Urothelium cell line (cell line): Measurements from ENCODE around the gene CLTCL1.
A peak's percentile ranks its signal among the peaks of the same experiment; 100 is the strongest.
"Not testable (repeated sequence)": the region's sequence is repeated elsewhere in the genome, so short reads cannot be mapped to it uniquely, and the experiment has no call there.

ENCODE experiments used
- DNase-seq: peaks from one replicate; pipeline ENCODE4 v3.0.0; 2011; ENCODE audit warnings: low spot score, mixed read lengths
- FAIRE-seq: peaks from 2 replicates; lab custom pipeline; 2011; peaks lifted over from hg19 to GRCh38; lab: Jason Lieb, UNC

The CLTCL1 gene

DNA sequence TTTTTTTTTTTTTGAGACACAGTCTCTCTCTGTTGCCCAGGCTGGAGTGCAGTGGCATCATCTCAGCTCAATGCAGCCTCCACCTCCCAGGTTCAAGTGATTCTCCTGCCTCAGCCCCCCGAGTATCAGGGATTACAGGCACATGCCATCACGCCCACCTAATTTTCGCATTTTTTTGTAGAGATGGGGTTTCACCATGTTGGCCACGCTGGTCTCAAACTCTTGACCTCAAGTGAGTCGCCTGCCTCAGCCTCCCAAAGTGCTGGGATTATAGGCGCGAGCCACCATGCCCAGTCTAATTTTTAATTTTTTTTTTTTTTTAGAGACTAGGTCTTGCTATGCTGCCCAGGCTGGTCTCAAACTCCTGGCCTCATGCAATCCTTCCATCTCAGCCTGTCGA lies 35.2 kb downstream of the CLTCL1 start:
- DNase-seq, FAIRE-seq: not testable (repeated sequence)

- FAIRE-seq (peak; percentile 17), DNase-seq (no peak)
Observed at GRCh38 chr22:19253143-19253542, 38.4 kb downstream of the CLTCL1 start.

DNA sequence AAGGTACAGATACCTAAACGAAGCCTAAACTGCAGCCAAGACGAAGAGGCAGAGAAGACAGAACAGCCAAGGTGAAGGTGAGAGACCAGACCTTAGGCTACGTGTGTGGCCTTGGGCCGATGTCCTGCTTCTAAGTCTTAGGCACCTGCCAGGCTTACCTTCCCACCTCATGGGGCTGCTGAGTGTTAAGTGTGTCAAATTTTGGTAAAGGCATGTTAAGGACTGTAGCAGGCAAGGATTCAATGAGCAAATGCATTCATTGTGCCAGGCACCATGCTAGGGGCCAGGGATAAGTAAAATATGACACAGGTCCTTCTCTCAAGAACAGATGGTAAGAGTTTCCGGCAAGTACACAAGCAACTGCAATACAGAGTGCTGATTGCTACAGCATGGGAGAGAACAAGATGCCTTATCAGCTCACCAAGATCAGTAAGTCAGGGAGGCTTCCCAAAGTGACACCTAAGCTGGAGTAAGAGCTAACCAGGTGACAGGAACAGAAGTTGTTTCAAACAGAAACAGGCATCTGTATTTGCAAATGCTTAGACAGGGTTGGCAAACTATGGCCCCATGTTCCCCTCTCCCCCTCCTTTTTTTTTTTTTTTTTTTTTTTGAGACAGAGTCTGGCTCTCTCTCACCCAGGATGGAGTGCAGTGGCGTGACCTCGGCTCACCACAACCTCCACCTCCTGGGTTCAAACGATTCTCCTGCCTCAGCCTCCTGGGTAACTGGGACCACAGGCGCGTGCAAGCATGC lies 46.7 kb downstream of the CLTCL1 start:
- DNase-seq (no peak), FAIRE-seq (peak; percentile 62)

DNA sequence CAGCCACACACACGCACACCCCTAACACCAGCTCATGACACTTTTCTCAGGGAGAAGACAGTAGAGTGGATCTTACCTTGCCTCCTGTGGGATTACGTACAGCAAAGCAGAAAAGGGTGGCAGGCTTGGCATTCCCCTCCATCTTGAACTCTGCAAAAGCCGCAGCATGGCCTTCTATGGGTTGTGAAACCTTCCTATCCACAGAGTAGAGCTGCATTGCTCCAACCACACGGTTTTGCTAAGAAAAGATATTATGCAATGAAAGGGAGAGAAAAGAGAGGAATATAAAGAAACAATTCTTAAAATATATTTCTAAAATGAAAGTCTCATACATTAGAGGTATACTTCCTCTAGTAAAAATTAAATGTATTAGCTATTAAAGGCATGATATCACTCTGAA lies 48.8 kb downstream of the CLTCL1 start:
- no peak for FAIRE-seq
- no peak for DNase-seq

GRCh38 chr22:19241593-19241906 lies 50.0 kb downstream of the CLTCL1 start:
- DNase-seq (no peak), FAIRE-seq (no peak)

- DNase-seq (no peak), FAIRE-seq (no peak)
Observed at GRCh38 chr22:19240813-19241592, 50.5 kb downstream of the CLTCL1 start.

- FAIRE-seq, result peak; percentile 35
- DNase-seq, result no peak
Observed at GRCh38 chr22:19239464-19239863, 52.1 kb downstream of the CLTCL1 start.

- no peak for DNase-seq
- no peak for FAIRE-seq
Observed at GRCh38 chr22:19238900-19239299, 52.6 kb downstream of the CLTCL1 start.

- no peak for DNase-seq
- no peak for FAIRE-seq
Observed at GRCh38 chr22:19235874-19236273, 55.6 kb downstream of the CLTCL1 start.

GRCh38 chr22:19234126-19234896 lies 57.2 kb downstream of the CLTCL1 start:
- DNase-seq (no peak), FAIRE-seq (no peak)

DNA sequence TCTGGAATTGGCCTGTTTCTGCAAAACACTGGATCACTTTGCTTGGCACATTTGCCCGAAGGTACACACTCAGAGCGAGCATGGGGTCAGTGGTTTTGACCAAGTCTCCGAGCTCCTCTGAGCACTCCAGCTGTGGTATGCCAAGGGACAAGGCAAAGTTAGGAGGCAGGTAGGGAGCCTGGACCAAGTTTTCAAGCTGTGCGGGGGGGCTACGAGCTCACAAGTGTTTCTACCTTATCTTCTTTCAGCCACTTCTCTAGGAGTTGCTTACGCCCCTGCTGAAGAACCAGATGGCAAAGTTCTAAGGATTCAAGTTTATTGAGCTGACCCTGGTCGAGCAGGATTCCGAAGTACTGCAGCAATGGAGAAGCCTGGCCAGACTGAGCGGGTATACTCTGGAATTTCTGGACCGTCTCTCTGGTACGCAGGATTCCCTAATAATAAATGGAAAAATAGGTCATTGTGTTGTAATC lies 58.3 kb downstream of the CLTCL1 start:
- no peak for DNase-seq
- FAIRE-seq, result no peak

GRCh38 chr22:19232623-19233022 lies 58.9 kb downstream of the CLTCL1 start:
- FAIRE-seq (no peak), DNase-seq (no peak)

- FAIRE-seq (no peak), DNase-seq (no peak)
Observed at GRCh38 chr22:19231986-19232385, 59.5 kb downstream of the CLTCL1 start.

DNA sequence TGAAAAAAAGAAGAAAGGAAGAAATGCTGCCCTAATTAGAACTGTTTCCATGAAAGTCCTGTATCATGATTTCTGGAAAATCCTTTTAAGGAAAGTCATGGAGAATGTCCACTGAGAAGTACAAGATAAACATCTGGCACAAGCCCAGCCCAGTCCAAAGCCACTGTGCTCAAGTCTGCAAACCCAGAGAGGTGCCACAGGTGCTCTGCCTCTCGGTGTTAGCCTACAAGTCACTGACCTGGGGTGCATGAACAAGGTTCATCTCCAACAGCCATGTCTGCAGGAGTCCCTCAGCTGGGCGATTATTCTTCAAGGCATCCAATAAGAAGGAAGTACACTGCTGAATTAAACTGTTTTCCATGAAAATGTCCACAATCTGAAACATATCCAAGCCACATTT lies 61.9 kb downstream of the CLTCL1 start:
- DNase-seq (no peak), FAIRE-seq (no peak)

DNA sequence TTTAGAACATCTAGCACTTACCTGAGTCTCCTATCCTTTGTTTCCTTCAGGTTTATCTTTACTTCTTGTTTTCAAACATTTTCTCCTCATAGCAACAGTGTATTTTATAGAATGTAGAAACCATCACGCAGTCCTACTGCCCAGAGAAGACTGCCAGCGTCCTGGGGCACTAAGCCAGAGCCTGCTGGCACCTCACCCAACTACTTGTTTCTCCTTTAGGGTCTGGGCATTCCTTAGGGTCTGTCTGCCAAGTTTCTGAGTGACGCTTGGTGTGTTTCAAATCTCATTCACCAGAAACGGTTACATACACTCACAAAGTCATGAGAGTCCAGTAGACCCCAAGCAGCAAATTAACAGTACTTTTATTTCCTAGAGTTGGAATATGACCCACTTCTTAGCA lies 63.3 kb downstream of the CLTCL1 start:
- FAIRE-seq (no peak), DNase-seq (no peak)

- no peak for FAIRE-seq
- no peak for DNase-seq
Observed at GRCh38 chr22:19226428-19226827, 65.1 kb downstream of the CLTCL1 start.

- no peak for FAIRE-seq
- DNase-seq, result no peak
Observed at GRCh38 chr22:19225560-19225959, 66.0 kb downstream of the CLTCL1 start.

- FAIRE-seq (no peak), DNase-seq (no peak)
Observed at GRCh38 chr22:19224985-19225384, 66.5 kb downstream of the CLTCL1 start.

GRCh38 chr22:19224557-19224956 lies 67.0 kb downstream of the CLTCL1 start:
- no peak for DNase-seq

GRCh38 chr22:19223617-19224016 lies 67.9 kb downstream of the CLTCL1 start:
- no peak for FAIRE-seq

More at GRCh38 chr22:19224557-19224956, 67.0 kb downstream of the CLTCL1 start:
- FAIRE-seq, result no peak

DNA sequence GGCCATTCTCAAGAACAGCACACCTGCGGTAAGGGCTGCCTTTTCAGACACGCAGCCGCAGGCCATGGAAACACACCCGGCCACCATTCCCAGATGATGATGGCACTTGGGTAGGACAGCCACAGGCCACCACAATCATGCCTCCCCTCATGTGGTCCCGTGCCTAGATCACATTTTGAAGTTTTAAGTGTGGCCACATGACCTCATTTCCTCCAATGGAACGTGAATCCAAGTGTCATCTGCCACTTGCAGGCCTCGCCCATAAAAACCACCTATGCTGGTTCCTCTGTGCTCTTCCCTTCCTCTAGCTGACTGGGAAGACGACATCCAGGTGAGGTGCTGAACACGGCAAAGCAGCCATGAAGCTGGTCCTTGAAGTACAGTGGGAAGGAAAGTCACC lies 68.4 kb downstream of the CLTCL1 start:
- DNase-seq (no peak), FAIRE-seq (no peak)

More at GRCh38 chr22:19223617-19224016, 67.9 kb downstream of the CLTCL1 start:
- DNase-seq, result no peak
